Measurements from ENCODE around the gene BAHD1. TPM values are rescaled to one million over a fixed set of nuclear protein-coding genes. Genes with fewer than 3 reads are reported as not detected.
A peak's percentile ranks its signal among the peaks of the same experiment; 100 is the strongest.

BAHD1 gene
- total RNA-seq: 19.1 and 19.7 TPM in 2 replicates
- 6.3 and 7.0 TPM in 2 replicates for polyA plus RNA-seq
- polyA plus RNA-seq (2011; cell fraction: cytosol; rRNA removed): 6.3 and 7.0 TPM in 2 replicates
- 11.6 and 13.6 TPM in 2 replicates for polyA plus RNA-seq (2011; cell fraction: nucleus; rRNA removed)
- 10.7 and 11.9 TPM in 2 replicates for polyA plus RNA-seq (2012)
- 5.6 and 11.0 TPM in 2 replicates for polyA minus RNA-seq
- polyA minus RNA-seq (2011; cell fraction: cytosol; rRNA and poly(A)+ RNA removed): 4.5 TPM
- polyA minus RNA-seq (2011; cell fraction: nucleus; rRNA and poly(A)+ RNA removed): 6.1 and 6.3 TPM in 2 replicates
- Bru-seq, nascent RNA: percentile 60 among the genes with signal in this experiment
- percentile 59 among the genes with signal in this experiment for BruChase-seq, experiment 1, labeled RNA remaining after a 6-hour chase
- BruChase-seq, experiment 2, labeled RNA remaining after a 2-hour chase: percentile 63 among the genes with signal in this experiment
- long read RNA-seq, full-length matches to known transcripts: 2 of 11 reads
- long read RNA-seq, partial matches to known transcripts: 3 of 11 reads
- long read RNA-seq, other reads (novel, unspliced or antisense): 6 of 11 reads

DNA sequence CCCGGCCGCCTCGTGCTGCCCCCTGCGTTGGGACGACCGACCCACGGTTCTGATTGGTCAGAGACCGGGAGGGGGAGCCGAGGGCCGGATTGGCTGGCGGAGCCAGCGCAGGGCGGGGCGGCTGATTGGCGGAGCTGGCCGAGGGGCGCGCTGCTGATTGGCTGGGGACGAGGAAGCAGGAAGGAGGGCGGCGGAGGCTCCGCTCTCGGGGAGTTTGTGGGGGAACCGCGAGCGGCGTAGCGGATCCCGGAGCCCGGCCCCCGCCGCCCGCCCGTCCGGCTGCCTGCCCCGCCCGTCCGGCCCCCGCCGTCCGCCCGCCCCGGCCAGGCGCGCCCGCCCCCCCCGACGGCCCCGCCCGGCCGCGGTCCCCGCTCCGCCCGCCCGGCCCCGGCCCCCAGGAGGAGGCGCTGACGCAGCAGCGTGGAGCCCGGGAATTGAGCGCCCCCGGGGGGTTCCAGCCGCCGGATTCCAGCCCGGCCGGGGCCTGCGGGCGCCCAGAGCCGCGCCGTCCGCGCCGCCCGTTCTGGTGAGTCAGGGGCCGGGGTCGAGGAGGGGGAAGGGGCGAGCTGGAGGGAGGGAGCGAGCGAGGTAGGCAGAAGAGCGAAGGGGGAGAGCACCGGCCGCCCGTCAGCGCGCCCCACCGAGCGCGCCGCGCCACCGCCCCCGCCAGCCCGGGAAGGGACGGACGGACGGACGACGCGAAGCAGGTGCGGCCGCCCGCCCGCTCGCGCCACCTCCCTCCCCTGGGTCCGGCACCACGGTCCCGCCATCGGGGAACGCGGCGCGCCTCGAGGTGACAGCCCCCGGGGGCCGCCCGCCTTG lies at the start of gene BAHD1:
BAHD1 (plus strand) TSS at position 211 of the 822 bp plus-strand sequence. CDS start 17,512 bp downstream, outside the sequence.
- CTCF ChIA-PET: interaction anchor here (0.6 to 1.8 kb wide), 18 partner anchors 10 to 489 kb away, joined by 3 to 5 read pairs (median 3); partner anchors contain the start of genes IVD and RAD51
- TF ChIP-seq FOS (IDR thresholded peaks at IDR 0.05; ENCODE audit: borderline replicate concordance, insufficient read depth, low read length) (no peak), POLR2A (IDR thresholded peaks at IDR 0.05; ENCODE audit: low read depth, low read length) (no peak), GATA2 (IDR thresholded peaks at IDR 0.05; ENCODE audit: insufficient read depth, insufficient read length, low read depth, low read length) (no peak), JUN (IDR thresholded peaks at IDR 0.05; ENCODE audit: borderline replicate concordance, insufficient read depth, insufficient read length, low read depth) (no peak), MYC (IDR thresholded peaks at IDR 0.05; ENCODE audit: low read depth, low read length) (no peak), POLR2AphosphoS5 (IDR thresholded peaks at IDR 0.05; ENCODE audit: insufficient read depth, low read depth, low read length) (peak; percentile 45)
- TF ChIP-seq, protein P1, sequence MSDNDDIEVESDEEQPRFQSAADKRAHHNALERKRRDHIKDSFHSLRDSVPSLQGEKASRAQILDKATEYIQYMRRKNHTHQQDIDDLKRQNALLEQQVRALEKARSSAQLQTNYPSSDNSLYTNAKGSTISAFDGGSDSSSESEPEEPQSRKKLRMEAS (IDR thresholded peaks at IDR 0.05; ENCODE audit: insufficient read depth, insufficient read length): peak; percentile 25
- TF ChIP-seq, protein P2, sequence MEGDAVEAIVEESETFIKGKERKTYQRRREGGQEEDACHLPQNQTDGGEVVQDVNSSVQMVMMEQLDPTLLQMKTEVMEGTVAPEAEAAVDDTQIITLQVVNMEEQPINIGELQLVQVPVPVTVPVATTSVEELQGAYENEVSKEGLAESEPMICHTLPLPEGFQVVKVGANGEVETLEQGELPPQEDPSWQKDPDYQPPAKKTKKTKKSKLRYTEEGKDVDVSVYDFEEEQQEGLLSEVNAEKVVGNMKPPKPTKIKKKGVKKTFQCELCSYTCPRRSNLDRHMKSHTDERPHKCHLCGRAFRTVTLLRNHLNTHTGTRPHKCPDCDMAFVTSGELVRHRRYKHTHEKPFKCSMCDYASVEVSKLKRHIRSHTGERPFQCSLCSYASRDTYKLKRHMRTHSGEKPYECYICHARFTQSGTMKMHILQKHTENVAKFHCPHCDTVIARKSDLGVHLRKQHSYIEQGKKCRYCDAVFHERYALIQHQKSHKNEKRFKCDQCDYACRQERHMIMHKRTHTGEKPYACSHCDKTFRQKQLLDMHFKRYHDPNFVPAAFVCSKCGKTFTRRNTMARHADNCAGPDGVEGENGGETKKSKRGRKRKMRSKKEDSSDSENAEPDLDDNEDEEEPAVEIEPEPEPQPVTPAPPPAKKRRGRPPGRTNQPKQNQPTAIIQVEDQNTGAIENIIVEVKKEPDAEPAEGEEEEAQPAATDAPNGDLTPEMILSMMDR (IDR thresholded peaks at IDR 0.05; ENCODE audit: extremely low read depth in 1 of 2, insufficient read depth in 1 of 2, low read depth in 1 of 2, low read length in 2 of 2): peak in 1 of 2 donors; percentile 25
- peaks cover 2% of the 10 kb centered on the region for H4K20me1 ChIP-seq (replicated peaks; ENCODE audit: control insufficient read depth, extremely low read depth, insufficient read depth, low read length)
- dilution Hi-C loops (cut with MboI; ENCODE audit: extremely low pct_ligation_motif_present, low sequenced_read_pairs) (no loop called here), intact Hi-C loops (cut with micrococcal nuclease) (loop anchor here (2.0 to 5.0 kb wide), 2 partner anchors 30 to 66 kb away; partner anchors contain the start of gene CHST14)
- peaks cover 21% of the 10 kb centered on the region for H3K79me2 ChIP-seq (ENCODE audit: control insufficient read depth, insufficient read depth, low read length)
- H2AFZ ChIP-seq (ENCODE audit: low read depth, low read length): peak within 1 kb of the TSS; percentile 37
- H3K4me1 ChIP-seq (ENCODE audit: control insufficient read depth, extremely low read depth, insufficient read depth, low read length): peaks cover 6% of the 10 kb centered on the region
- FAIRE-seq (peak; percentile 96), DNase-seq (ENCODE audit: low read depth, low spot score) (peak; percentile 92)
- H3K9me1 ChIP-seq (replicated peaks; ENCODE audit: control insufficient read depth, extremely low read depth, insufficient read depth, low read length): no peaks in the 10 kb centered on the region
- no peaks in the 10 kb centered on the region for H3K36me3 ChIP-seq (ENCODE audit: control insufficient read depth in 2 of 2, extremely low read depth in 1 of 2, insufficient read depth in 2 of 2, low read length in 2 of 2)
- H3K4me2 ChIP-seq (ENCODE audit: insufficient read depth, low read length): peak within 1 kb of the TSS; percentile 75
- BruUV-seq (replicated peaks): no TSS peak
- peaks cover 38 to 40% of the 10 kb centered on the region in 2 experiments for H3K27me3 ChIP-seq (ENCODE audit: control insufficient read depth in 2 of 2, insufficient read depth in 2 of 2, low read length in 2 of 2)
- POLR2A ChIA-PET: no interaction called here
- peak within 1 kb of the TSS; percentile 57 to 91 (median 62) for H3K4me3 ChIP-seq (replicated peaks in 1 of 3; ENCODE audit: insufficient read depth in 1 of 3, low read depth in 1 of 3, low read length in 3 of 3)
- H3K27ac ChIP-seq (ENCODE audit: insufficient read depth, low read depth, low read length): no peak within 1 kb of the TSS
- no peaks in the 10 kb centered on the region for H3K9me3 ChIP-seq (replicated peaks; ENCODE audit: control insufficient read depth, insufficient read depth, low read length)
- peak within 1 kb of the TSS; percentile 29 for H3K9ac ChIP-seq (replicated peaks; ENCODE audit: extremely low read depth, insufficient read depth, low read length)
